HCT116 (cell line): ENCODE results near the gene HGS. TPM values are rescaled to one million over a fixed set of nuclear protein-coding genes. Genes with fewer than 3 reads are reported as not detected.

ENCODE experiments used
- ATAC-seq: fragments of 200-7000 bp; cut with Tn5 transposase; 2 replicates; pipeline ENCODE4 v1.9.1; 2020; ENCODE audit warnings: mild to moderate bottlenecking, moderate library complexity
- BruUV-seq: library from RNA; stranded (reverse); fragments of 400-500 nt; replicated peaks from 2 replicates; lab custom pipeline; 2021; lab: Mats Ljungman, UMichigan
- CTCF ChIA-PET: fragments of 300-600 bp; sonication (Branson Sonifier 250); formaldehyde crosslinking; loops from one replicate; lab custom pipeline; 2021; ENCODE audit warnings: antibody characterized with exemption; lab: Charles Lee
- POLR2A ChIA-PET: fragments of 300-600, 350-600 bp; sonication (Branson Sonifier 250); formaldehyde crosslinking; loops from one replicate; lab custom pipeline; 2021; ENCODE audit warnings: antibody characterized with exemption; lab: Charles Lee
- RAD21 ChIA-PET, 2 experiments: fragments of 300-600 bp; sonication (Branson Sonifier 250); formaldehyde crosslinking; loops; one replicate each; lab custom pipeline; 2023; ENCODE audit warnings: low total read pairs in 2 of 2; ENCODE audit not compliant: uncharacterized antibody in 2 of 2, unreplicated experiment in 2 of 2, low non-redundant PET in 1 of 2; lab: Charles Lee
- DNase-seq: peaks from one replicate; pipeline ENCODE4 v3.0.0-alpha.2; 2010; ENCODE audit warnings: low read depth, low spot score
- H2AFZ ChIP-seq: fragments of 200-600 bp; shearing (Covaris generic), sonication (generic); 2 replicates; pipeline ENCODE4 v1.6.1; 2017; ENCODE audit warnings: low read depth, mixed run types, mixed read lengths, antibody characterized with exemption, low read length; ENCODE audit not compliant: poor library complexity, severe bottlenecking
- H3K27ac ChIP-seq: 2 replicates; pipeline ENCODE4 v1.5.1; 2012; ENCODE audit warnings: low read depth, low read length
- H3K27me3 ChIP-seq: fragments of 200-600 bp; sonication (generic); 2 replicates; pipeline ENCODE4 v1.6.1; 2016; ENCODE audit warnings: mixed run types, low read length, mixed read lengths; ENCODE audit not compliant: insufficient read depth
- H3K36me3 ChIP-seq, 2 experiments: fragments of 200-500 bp in 1 of 2; fragments of 200-600 bp in 1 of 2; sonication (Bioruptor generic) in 1 of 2; sonication (generic) in 1 of 2; 2 replicates each; pipeline versions ENCODE4 v1.5.1 to v1.6.1; 2014 to 2016; ENCODE audit warnings: low read length in 2 of 2, inconsistent platforms in 1 of 2, mixed read lengths in 1 of 2, mixed run types in 1 of 2; ENCODE audit not compliant: insufficient read depth in 2 of 2, control insufficient read depth in 1 of 2
- H3K4me1 ChIP-seq, 2 experiments: fragments of 200-600 bp in 1 of 2; sonication (generic) in 1 of 2; 2 replicates each; pipeline versions ENCODE4 v1.5.1 to v1.6.1; 2012 to 2017; ENCODE audit warnings: low read length in 2 of 2, inconsistent platforms in 1 of 2, mild to moderate bottlenecking in 1 of 2, mixed read lengths in 1 of 2, mixed run types in 1 of 2, moderate library complexity in 1 of 2; ENCODE audit not compliant: insufficient read depth in 2 of 2, control insufficient read depth in 1 of 2
- H3K4me2 ChIP-seq: fragments of 200-600 bp; sonication (generic); 2 replicates; pipeline ENCODE4 v1.6.1; 2017; ENCODE audit warnings: mixed run types, low read length, mixed read lengths
- H3K4me3 ChIP-seq, 2 experiments: fragments of 200-600 bp in 1 of 2; sonication (generic) in 1 of 2; replicated peaks in 1 of 2; 2 replicates each; pipeline ENCODE4 v1.5.1; 2011 to 2016; ENCODE audit warnings: low read length in 2 of 2, control low read depth in 1 of 2, low read depth in 1 of 2, mild to moderate bottlenecking in 1 of 2, mixed read lengths in 1 of 2, mixed run types in 1 of 2
- H3K79me2 ChIP-seq: fragments of 200-600 bp; sonication (generic); 2 replicates; pipeline ENCODE4 v1.6.1; 2017; ENCODE audit warnings: mild to moderate bottlenecking, mixed run types, low read length, moderate library complexity, mixed read lengths; ENCODE audit not compliant: insufficient read depth
- H3K9ac ChIP-seq: fragments of 200-600 bp; sonication (generic); 2 replicates; pipeline ENCODE4 v1.6.1; 2016; ENCODE audit warnings: low read length, mixed read lengths
- H3K9me2 ChIP-seq: fragments of 200-600 bp; sonication (generic), shearing (Covaris generic); 2 replicates; pipeline ENCODE4 v1.6.1; 2017; ENCODE audit warnings: mixed run types, mild to moderate bottlenecking, moderate library complexity; ENCODE audit not compliant: insufficient read depth
- H3K9me3 ChIP-seq, 2 experiments: fragments of 200-500 bp in 1 of 2; fragments of 200-600 bp in 1 of 2; sonication (Bioruptor generic) in 1 of 2; sonication (generic) in 1 of 2; 2 replicates each; pipeline ENCODE4 v1.6.1; 2014 to 2017; ENCODE audit warnings: low read length in 2 of 2, mixed read lengths in 2 of 2, inconsistent platforms in 1 of 2, low read depth in 1 of 2, mild to moderate bottlenecking in 1 of 2, mixed run types in 1 of 2, moderate library complexity in 1 of 2; ENCODE audit not compliant: control insufficient read depth in 1 of 2, insufficient read depth in 1 of 2
- H4K20me1 ChIP-seq: fragments of 200-600 bp; sonication (generic), shearing (Covaris generic); 2 replicates; pipeline ENCODE4 v1.6.1; 2017; ENCODE audit warnings: mixed run types, mild to moderate bottlenecking, moderate library complexity; ENCODE audit not compliant: insufficient read depth
- ATF3 ChIP-seq: IDR thresholded peaks from 2 replicates; pipeline ENCODE4 v1.6.1; 2012
- CBX3 ChIP-seq: IDR thresholded peaks from 2 replicates; pipeline ENCODE4 v1.6.1; 2012; ENCODE audit warnings: low read depth
- CTCF ChIP-seq, 3 experiments: fragments of 200-600 bp in 1 of 3; sonication (generic) in 1 of 3; IDR thresholded peaks in 2 of 3; conservative IDR thresholded peaks in 1 of 3; 2 replicates each; pipeline ENCODE4 v1.5.1; 2012 to 2017; ENCODE audit warnings: low read depth in 2 of 3, low read length in 2 of 3, antibody characterized with exemption in 1 of 3, borderline replicate concordance in 1 of 3, control low read depth in 1 of 3, mild to moderate bottlenecking in 1 of 3, mixed read lengths in 1 of 3, mixed run types in 1 of 3, moderate library complexity in 1 of 3; ENCODE audit not compliant: insufficient read depth in 1 of 3
- EGR1 ChIP-seq: IDR thresholded peaks from 2 replicates; pipeline ENCODE4 v1.6.1; 2012; ENCODE audit warnings: low read depth
- ELF1 ChIP-seq: IDR thresholded peaks from 2 replicates; pipeline ENCODE4 v1.6.1; 2012; ENCODE audit warnings: low read depth, borderline replicate concordance
- EZH2 ChIP-seq: fragments of 200-600 bp; sonication (generic); IDR thresholded peaks from 2 replicates; pipeline ENCODE4 v1.6.1; 2017; ENCODE audit warnings: antibody characterized with exemption, mixed run types
- FOSL1 ChIP-seq: IDR thresholded peaks from 2 replicates; pipeline ENCODE4 v1.6.1; 2012; ENCODE audit warnings: low read depth
- JUND ChIP-seq: IDR thresholded peaks from 2 replicates; pipeline ENCODE4 v1.6.1; 2012
- MAX ChIP-seq: IDR thresholded peaks from 2 replicates; pipeline ENCODE4 v1.6.1; 2012
- POLR2A ChIP-seq: IDR thresholded peaks from 2 replicates; pipeline ENCODE4 v1.7.0; 2011; ENCODE audit warnings: borderline replicate concordance; ENCODE audit not compliant: insufficient read depth, insufficient read length; ENCODE audit errors: extremely low read depth
- POLR2AphosphoS5 ChIP-seq: IDR thresholded peaks from 2 replicates; pipeline ENCODE4 v1.6.1; 2011; ENCODE audit warnings: mild to moderate bottlenecking, low read depth, low read length, moderate library complexity
- RAD21 ChIP-seq: IDR thresholded peaks from 2 replicates; pipeline ENCODE4 v1.6.1; 2012; ENCODE audit warnings: low read depth, mild to moderate bottlenecking
- REST ChIP-seq: IDR thresholded peaks from 2 replicates; pipeline ENCODE4 v1.6.1; 2012; ENCODE audit warnings: low read depth
- SP1 ChIP-seq: IDR thresholded peaks from 2 replicates; pipeline ENCODE4 v1.6.1; 2012; ENCODE audit warnings: low read depth
- TCF7L2 ChIP-seq: IDR thresholded peaks from 2 replicates; pipeline ENCODE4 v1.7.0; 2011; ENCODE audit warnings: borderline replicate concordance, inconsistent platforms; ENCODE audit not compliant: insufficient read depth, insufficient read length; ENCODE audit errors: extremely low read depth
- YY1 ChIP-seq: IDR thresholded peaks from 2 replicates; pipeline ENCODE4 v1.6.1; 2011; ENCODE audit warnings: low read length, low read depth, moderate library complexity, mild to moderate bottlenecking; ENCODE audit not compliant: insufficient replicate concordance; ENCODE audit errors: extremely low read depth
- ZBTB33 ChIP-seq: IDR thresholded peaks from 2 replicates; pipeline ENCODE4 v1.6.1; 2011; ENCODE audit warnings: mild to moderate bottlenecking, low read length, moderate library complexity; ENCODE audit not compliant: insufficient replicate concordance; ENCODE audit errors: extremely low read depth
- ZFX ChIP-seq: fragments of 450-650 bp; IDR thresholded peaks from 2 replicates; pipeline ENCODE4 v1.6.1; 2017
- intact Hi-C: fragments of 100-400 bp; cut with micrococcal nuclease; formaldehyde crosslinking; loops from 2 replicates; pipeline ENCODE4 v1.10.0; 2022
- total RNA-seq: library from RNA; stranded (reverse); gene quantifications from one replicate; pipeline ENCODE4 v1.2.1, GENCODE V29; 2021; ENCODE audit not compliant: unreplicated experiment

The HGS gene
- total RNA-seq, 1 experiment from 2014 or later = 231 TPM

GRCh38 chr17:81636505-81637288 is 47.1 kb upstream of the HGS start, which contains the start of the genes NPLOC4 and TSPAN10:
Gene NPLOC4 (minus strand): TSS chr17:81637112. CDS start chr17:81636930, 182 bp downstream.
Gene TSPAN10 (plus strand): TSS chr17:81637196. CDS start chr17:81642413, 5,217 bp downstream.
- H3K9me3 ChIP-seq = no peaks in the 10 kb centered on the region
- H2AFZ ChIP-seq = peak within 1 kb of the TSS; percentile 90
- H4K20me1 ChIP-seq = peaks cover 14% of the 10 kb centered on the region; the same call in 1 of the 2 replicates
- no TSS peak for BruUV-seq
- H3K36me3 ChIP-seq = peaks cover 2 to 4% of the 10 kb centered on the region in 2 experiments; a peak in 1 of 4 replicates
- CTCF ChIA-PET = no interaction called here
- no peaks in the 10 kb centered on the region for H3K27me3 ChIP-seq
- no peaks in the 10 kb centered on the region for H3K9me2 ChIP-seq
- H3K4me2 ChIP-seq = peak within 1 kb of the TSS; percentile 80
- peaks cover 50% of the 10 kb centered on the region for H3K79me2 ChIP-seq
- H3K4me3 ChIP-seq = peak within 1 kb of the TSS; percentile 74 to 94
- ATAC-seq (peak; percentile 82), DNase-seq (peak; percentile 71)
- peak within 1 kb of the TSS; percentile 97 for H3K9ac ChIP-seq
- POLR2A ChIA-PET = interaction anchor here (1.1 to 1.2 kb wide), 2 partner anchors 29 to 84 kb away, joined by 3 to 4 read pairs; partner anchors contain the start of gene FAAP100
- H3K4me1 ChIP-seq = peaks cover 12 to 38% of the 10 kb centered on the region in 2 experiments
- peak within 1 kb of the TSS; percentile 83 for H3K27ac ChIP-seq
- RAD21 ChIA-PET = no interaction called here
- intact Hi-C loops = loop anchor here (1.0 kb wide), 1 partner anchor 31 kb away; no protein-coding TSS in a partner anchor
- TF ChIP-seq SP1 (peak; percentile 70; the same call in 1 of the 2 replicates), POLR2AphosphoS5 (peak; percentile 91), JUND (no peak), EGR1 (peak; percentile 100), YY1 (peak; percentile 88), CBX3 (peak; percentile 94), ATF3 (no peak), EZH2 (no peak), REST (no peak), ELF1 (no peak), ZFX (peak; percentile 100), FOSL1 (no peak), ZBTB33 (peak; percentile 73), POLR2A (peak; percentile 81), CTCF (IDR thresholded peaks at IDR 0.05 in 2 of 3, conservative IDR thresholded peaks at IDR 0.05 in 1 of 3; ENCODE audit: borderline replicate concordance in 1 of 3, insufficient read depth in 1 of 3, low read depth in 2 of 3, low read length in 2 of 3) (no peak), TCF7L2 (peak; percentile 65), RAD21 (no peak), MAX (peak; percentile 78; the same call in 1 of the 2 replicates)
